ENCODE results near the gene PGLYRP4. TPM values are rescaled to one million over a fixed set of nuclear protein-coding genes. Genes with fewer than 3 reads are reported as not detected.
A peak's percentile ranks its signal among the peaks of the same experiment; 100 is the strongest.

Gene PGLYRP4
- total RNA-seq, 1 donor: not detected

- H3K4me3 ChIP-seq (ENCODE audit: low read depth, low read length): no peak overlapping the region
- TF ChIP-seq, protein P1, sequence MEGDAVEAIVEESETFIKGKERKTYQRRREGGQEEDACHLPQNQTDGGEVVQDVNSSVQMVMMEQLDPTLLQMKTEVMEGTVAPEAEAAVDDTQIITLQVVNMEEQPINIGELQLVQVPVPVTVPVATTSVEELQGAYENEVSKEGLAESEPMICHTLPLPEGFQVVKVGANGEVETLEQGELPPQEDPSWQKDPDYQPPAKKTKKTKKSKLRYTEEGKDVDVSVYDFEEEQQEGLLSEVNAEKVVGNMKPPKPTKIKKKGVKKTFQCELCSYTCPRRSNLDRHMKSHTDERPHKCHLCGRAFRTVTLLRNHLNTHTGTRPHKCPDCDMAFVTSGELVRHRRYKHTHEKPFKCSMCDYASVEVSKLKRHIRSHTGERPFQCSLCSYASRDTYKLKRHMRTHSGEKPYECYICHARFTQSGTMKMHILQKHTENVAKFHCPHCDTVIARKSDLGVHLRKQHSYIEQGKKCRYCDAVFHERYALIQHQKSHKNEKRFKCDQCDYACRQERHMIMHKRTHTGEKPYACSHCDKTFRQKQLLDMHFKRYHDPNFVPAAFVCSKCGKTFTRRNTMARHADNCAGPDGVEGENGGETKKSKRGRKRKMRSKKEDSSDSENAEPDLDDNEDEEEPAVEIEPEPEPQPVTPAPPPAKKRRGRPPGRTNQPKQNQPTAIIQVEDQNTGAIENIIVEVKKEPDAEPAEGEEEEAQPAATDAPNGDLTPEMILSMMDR (IDR thresholded peaks at IDR 0.05; ENCODE audit: insufficient read depth, low read length): no peak
- DNase-seq (ENCODE audit: low read depth): no peak
These were observed 56.5 kb downstream of the PGLYRP4 start for GRCh38 chr1:153292185-153292584.

GRCh38 chr1:153291514-153291913 is 57.1 kb downstream of the PGLYRP4 start:
- no peak overlapping the region for H3K4me3 ChIP-seq (ENCODE audit: low read depth, low read length)
- no peak for DNase-seq (ENCODE audit: low read depth)
- TF ChIP-seq, protein P1 (IDR thresholded peaks at IDR 0.05; ENCODE audit: insufficient read depth, low read length): no peak

- TF ChIP-seq, protein P1 (IDR thresholded peaks at IDR 0.05; ENCODE audit: insufficient read depth, low read length): peak; percentile 24
- H3K4me3 ChIP-seq (ENCODE audit: low read depth, low read length): no peak overlapping the region
- DNase-seq (ENCODE audit: low read depth): no peak
These were observed 59.9 kb downstream of the PGLYRP4 start for GRCh38 chr1:153288634-153289275.

Small RNA genes within 50 kb of the gene (small RNA-seq; reads per million reads assigned to genes)
- gene RNU6-160P (not detected), gene S100A15A (not detected)

Other genes with a start within 250 kb of the PGLYRP4 start
- gene SPRR2F, start 235.3 kb downstream of the PGLYRP4 start, total RNA-seq (ENCODE audit: low replicate concordance): not detected in 2 replicates
- not detected in 2 replicates for gene SPRR2G, start 198.0 kb downstream of the PGLYRP4 start, total RNA-seq (ENCODE audit: low replicate concordance)
- not detected in 2 replicates for gene LELP1, start 145.4 kb downstream of the PGLYRP4 start, total RNA-seq (ENCODE audit: low replicate concordance)
- not detected in 2 replicates for gene PRR9, start 131.3 kb downstream of the PGLYRP4 start, total RNA-seq (ENCODE audit: low replicate concordance)
- not detected in 2 replicates for gene LORICRIN, start 89.2 kb downstream of the PGLYRP4 start, total RNA-seq (ENCODE audit: low replicate concordance)
- gene PGLYRP3, start 35.9 kb downstream of the PGLYRP4 start, total RNA-seq (ENCODE audit: low replicate concordance): not detected in 2 replicates
- not detected in 2 replicates for gene S100A9, start 9.0 kb upstream of the PGLYRP4 start, total RNA-seq (ENCODE audit: low replicate concordance)
- not detected in 2 replicates for gene S100A12, start 26.8 kb upstream of the PGLYRP4 start, total RNA-seq (ENCODE audit: low replicate concordance)
- gene S100A8, start 42.2 kb upstream of the PGLYRP4 start, total RNA-seq (ENCODE audit: low replicate concordance): not detected in 2 replicates
- not detected in 2 replicates for gene S100A7A, start 67.7 kb upstream of the PGLYRP4 start, total RNA-seq (ENCODE audit: low replicate concordance)
- not detected in 2 replicates for gene S100A7, start 111.8 kb upstream of the PGLYRP4 start, total RNA-seq (ENCODE audit: low replicate concordance)
- gene S100A6, start 187.2 kb upstream of the PGLYRP4 start, total RNA-seq (ENCODE audit: low replicate concordance): 681 and 1,303 TPM in 2 replicates
- 0.99 TPM in 1 of 2 replicates, not detected in the other for gene S100A5, start 192.1 kb upstream of the PGLYRP4 start, total RNA-seq (ENCODE audit: low replicate concordance)
- 203 and 585 TPM in 2 replicates for gene S100A4, start 197.0 kb upstream of the PGLYRP4 start, total RNA-seq (ENCODE audit: low replicate concordance)
- 4.3 TPM in 1 of 2 replicates, not detected in the other for gene S100A3, start 200.4 kb upstream of the PGLYRP4 start, total RNA-seq (ENCODE audit: low replicate concordance)
- gene S100A2, start 217.0 kb upstream of the PGLYRP4 start, total RNA-seq (ENCODE audit: low replicate concordance): 3.3 TPM in 1 of 2 replicates, not detected in the other

Measured in fibroblast of the aortic adventitia (primary cell).